K562 (cell line): ENCODE data around the gene OLR1. TPM values are rescaled to one million over a fixed set of nuclear protein-coding genes. Genes with fewer than 3 reads are reported as not detected.

Source experiments
- ATAC-seq: fragments of 200-7000 bp; cut with Tn5 transposase; 3 replicates; pipeline ENCODE4 v1.9.1; 2020; ENCODE audit warnings: moderate library complexity
- BruUV-seq: library from RNA; stranded (reverse); fragments of 400-500 nt; replicated peaks from 2 replicates; lab custom pipeline; 2021; lab: Mats Ljungman, UMichigan
- CTCF ChIA-PET: fragments of 300-600 bp; formaldehyde crosslinking; extraction: SDS; loops from one replicate; lab custom pipeline; 2021; ENCODE audit warnings: low intra/inter-chr PET ratio; lab: Yijun Ruan, JAX
- POLR2A ChIA-PET: fragments of 300-600, 350-650 bp; sonication (Branson Sonifier 250); formaldehyde crosslinking; extraction: SDS; loops from one replicate; lab custom pipeline; 2021; ENCODE audit warnings: antibody characterized with exemption, inconsistent platforms; lab: Yijun Ruan, JAX
- DNase-seq, 4 experiments: peaks; one replicate each; pipeline versions ENCODE4 v3.0.0 to v3.0.0-alpha.2; 2011 to 2018; ENCODE audit warnings: low spot score in 3 of 4, mixed read lengths in 3 of 4; ENCODE audit errors: extremely low read depth in 1 of 4
- FAIRE-seq: peaks from 2 replicates; lab custom pipeline; 2011; peaks lifted over from hg19 to GRCh38; lab: Jason Lieb, UNC
- H2AFZ ChIP-seq: 2 replicates; pipeline ENCODE4 v1.6.0; 2011; ENCODE audit warnings: low read depth, low read length, control low read depth, inconsistent platforms
- H3K27ac ChIP-seq: fragments of 200-600 bp; 3 replicates; pipeline ENCODE4 v1.8.0; 2011; ENCODE audit warnings: low read depth, mild to moderate bottlenecking, control low read depth, inconsistent platforms, low read length, moderate library complexity, mixed read lengths; ENCODE audit errors: extremely low read depth
- H3K27me3 ChIP-seq, 2 experiments: fragments of 300-600 bp in 1 of 2; 2 replicates in 1 of 2; 3 replicates in 1 of 2; pipeline versions ENCODE4 v1.6.0 to v1.8.0; 2011; ENCODE audit warnings: inconsistent platforms in 2 of 2, low read length in 2 of 2, mild to moderate bottlenecking in 1 of 2, mixed read lengths in 1 of 2, moderate library complexity in 1 of 2; ENCODE audit not compliant: control insufficient read depth in 2 of 2, insufficient read depth in 2 of 2
- H3K36me3 ChIP-seq: fragments of 300-600 bp; 3 replicates; pipeline ENCODE4 v1.8.0; 2011; ENCODE audit warnings: mild to moderate bottlenecking, low read length, inconsistent platforms; ENCODE audit not compliant: control insufficient read depth, insufficient read depth
- H3K4me1 ChIP-seq, 2 experiments: fragments of 200-600 bp in 1 of 2; replicated peaks in 1 of 2; 2 replicates in 1 of 2; 3 replicates in 1 of 2; pipeline versions ENCODE4 v1.5.1 to v1.8.0; 2011; ENCODE audit warnings: inconsistent platforms in 2 of 2, low read length in 2 of 2, mild to moderate bottlenecking in 1 of 2, mixed read lengths in 1 of 2, moderate library complexity in 1 of 2; ENCODE audit not compliant: control insufficient read depth in 2 of 2, insufficient read depth in 2 of 2
- H3K4me2 ChIP-seq: 2 replicates; pipeline ENCODE4 v1.6.1; 2011; ENCODE audit warnings: low read length, control low read depth, inconsistent platforms, mixed read lengths; ENCODE audit not compliant: insufficient read depth
- H3K4me3 ChIP-seq: fragments of 200-600 bp; sonication (generic), shearing (Covaris generic); 2 replicates; pipeline ENCODE4 v1.5.1; 2016; ENCODE audit warnings: control low read depth, inconsistent platforms
- H3K79me2 ChIP-seq: fragments of 200-600 bp; 3 replicates; pipeline ENCODE4 v1.8.0; 2011; ENCODE audit warnings: low read length, inconsistent platforms; ENCODE audit not compliant: control insufficient read depth, insufficient read depth
- H3K9ac ChIP-seq, 2 experiments: 2 replicates each; pipeline versions ENCODE4 v1.6.0 to v1.6.1; 2011; ENCODE audit warnings: low read depth in 2 of 2, low read length in 2 of 2, control low read depth in 1 of 2, inconsistent platforms in 1 of 2, mild to moderate bottlenecking in 1 of 2, mixed read lengths in 1 of 2; ENCODE audit not compliant: insufficient read depth in 1 of 2
- H3K9me1 ChIP-seq: one replicate; pipeline ENCODE4 v1.6.0; 2011; ENCODE audit warnings: inconsistent platforms, mild to moderate bottlenecking, low read length, moderate library complexity; ENCODE audit not compliant: control insufficient read depth, insufficient read depth
- H3K9me3 ChIP-seq: replicated peaks from 2 replicates; pipeline ENCODE4 v1.5.1; 2011; ENCODE audit warnings: low read depth, low read length, inconsistent platforms; ENCODE audit not compliant: control insufficient read depth, insufficient read depth
- H4K20me1 ChIP-seq: replicated peaks from 2 replicates; pipeline ENCODE4 v1.6.1; 2011; ENCODE audit warnings: low read length, inconsistent platforms, mixed read lengths; ENCODE audit not compliant: control insufficient read depth, insufficient read depth
- ATF3 ChIP-seq, 2 experiments: fragments of 450-650 bp in 1 of 2; sonication (generic) in 1 of 2; formaldehyde crosslinking in 1 of 2; IDR thresholded peaks in 1 of 2; conservative IDR thresholded peaks in 1 of 2; 2 replicates each; pipeline versions ENCODE4 v1.6.1 to v1.8.1; 2016 to 2023; ENCODE audit warnings: mild to moderate bottlenecking in 2 of 2, moderate library complexity in 2 of 2, inconsistent platforms in 1 of 2, missing genetic modification reagents in 1 of 2
- BRF1 ChIP-seq: IDR thresholded peaks from 3 replicates; pipeline ENCODE4 v1.6.1; 2011; ENCODE audit warnings: borderline replicate concordance, mild to moderate bottlenecking; ENCODE audit not compliant: insufficient read length; ENCODE audit errors: extremely low read depth
- DEAF1 ChIP-seq: fragments of 450-650 bp; formaldehyde crosslinking; IDR thresholded peaks from 2 replicates; pipeline ENCODE4 v1.4.0; 2020; ENCODE audit warnings: mild to moderate bottlenecking, moderate library complexity
- ELK3 ChIP-seq: fragments of 450-650 bp; formaldehyde crosslinking; IDR thresholded peaks from 2 replicates; pipeline ENCODE4 v1.4.0; 2020; ENCODE audit warnings: mild to moderate bottlenecking
- NR2C2 ChIP-seq, 2 experiments: fragments of 200-800 bp in 1 of 2; sonication (Bioruptor generic) in 1 of 2; sonication (generic) in 1 of 2; formaldehyde crosslinking in 1 of 2; IDR thresholded peaks; 2 replicates each; pipeline versions ENCODE4 v1.6.1 to v1.8.0; 2016 to 2022; ENCODE audit warnings: mild to moderate bottlenecking in 1 of 2, missing compliant biosample characterization in 1 of 2, missing genetic modification characterization in 1 of 2, missing genetic modification reagents in 1 of 2
- NUFIP1 ChIP-seq: fragments of 450-650 bp; IDR thresholded peaks from 2 replicates; pipeline ENCODE4 v1.6.1; 2018; ENCODE audit not compliant: partially characterized antibody
- SNRNP70 ChIP-seq: fragments of 200-400 bp; formaldehyde crosslinking; optimal IDR thresholded peaks from 2 replicates; pipeline ENCODE3; 2017; ENCODE audit warnings: low read depth, low read length
- ZNF212 ChIP-seq: fragments of 450-650 bp; formaldehyde crosslinking; IDR thresholded peaks from 2 replicates; pipeline ENCODE4 v1.4.0; 2020; ENCODE audit warnings: mild to moderate bottlenecking
- ZNF655 ChIP-seq: fragments of 250-450 bp; sonication (Bioruptor Pico); IDR thresholded peaks from 2 replicates; pipeline ENCODE4 v1.5.0; 2021
- WGBS: fragments of 100-300 bp; shearing (Covaris generic); methylation state at CpG from one replicate; pipeline ENCODE4 v1.1.6; 2016; ENCODE audit warnings: low coverage, mixed read lengths; ENCODE audit not compliant: insufficient coverage; ENCODE audit errors: missing lambda C conversion rate; 5-methylcytosine and 5-hydroxymethylcytosine counted together
- in situ Hi-C: fragments of 300-500 bp; cut with MboI; formaldehyde crosslinking; loops from 4 replicates; pipeline ENCODE4 v1.15.0; 2018; ENCODE audit warnings: inconsistent platforms, mixed read lengths
- intact Hi-C: fragments of 100-400 bp; cut with micrococcal nuclease; formaldehyde crosslinking; loops from 2 replicates; pipeline ENCODE4 v1.14.2; 2022
- polyA plus RNA-seq, 8 experiments: library from polyadenylated mRNA; depleted of rRNA in 4 of 8; stranded (reverse) in 5 of 8; unstranded in 3 of 8; fragments of >200 nt; fragmentation: Nextera tagmentation in 2 of 8; fragmentation: Illumina TruSeq in 1 of 8; extraction: Ambion mirVana in 2 of 8; extraction: Trizol in 1 of 8; gene quantifications; 2 replicates each; pipeline versions ENCODE4 v1.2.1 to v1.2.3, GENCODE V29; 2011 to 2014; ENCODE audit warnings: inconsistent platforms in 1 of 8, missing spikeins in 1 of 8
- total RNA-seq, 7 experiments: library from RNA; depleted of rRNA in 6 of 7; stranded (reverse); fragments of >200 nt in 6 of 7; fragmentation: Illumina TruSeq in 2 of 7; extraction: Trizol in 2 of 7; gene quantifications; 2 replicates each; pipeline versions ENCODE4 v1.2.1 to v1.2.3, GENCODE V29; 2011 to 2021; ENCODE audit warnings: low replicate concordance in 1 of 7

OLR1 gene
- total and polyA plus RNA-seq, 9 of the 15 experiments (the other 6 are each of a cell fraction or from before 2014, with no cell fraction given), result not detected

- no peak for TF ChIP-seq ATF3 (IDR thresholded peaks at IDR 0.05)
- no peak for TF ChIP-seq ATF3 (CRISPR knock-in tag; conservative IDR thresholded peaks at IDR 0.05)
- TF ChIP-seq BRF1, result no peak
Measured at GRCh38 chr12:10174986-10175614, 3.2 kb upstream of the OLR1 start (continued).

- Histone ChIP-seq H2AFZ (no peak overlapping the region), H3K9me1 (no peaks in the 10 kb centered on the region), H3K27ac (no peak overlapping the region), H3K9me3 (no peaks in the 10 kb centered on the region), H3K79me2 (no peaks in the 10 kb centered on the region), H3K27me3 (no peaks in the 10 kb centered on the region; a peak in 1 of 5 replicates), H3K36me3 (no peaks in the 10 kb centered on the region), H3K4me2 (no peak overlapping the region), H3K4me3 (no peak overlapping the region), H3K4me1 (no peaks in the 10 kb centered on the region), H3K9ac (no peak overlapping the region), H4K20me1 (no peaks in the 10 kb centered on the region)
- intact Hi-C loops (no loop called here), in situ Hi-C loops (no loop called here)
- no peak for FAIRE-seq
- no TSS peak for BruUV-seq
- ChIA-PET POLR2A (interaction anchor here (0.6 kb wide), 1 partner anchor 10 kb away, joined by 3 read pairs; no protein-coding TSS in a partner anchor), CTCF (no interaction called here)
- no peak for ATAC-seq
- 11% methylated on average over 3 of the region's 5 CpGs for WGBS
- no peak for DNase-seq
- TF ChIP-seq DEAF1 (no peak), SNRNP70 (no peak), ZNF655 (no peak), ELK3 (no peak), ZNF212 (no peak), NR2C2 (CRISPR knock-in tag; IDR thresholded peaks at IDR 0.05) (no peak), NR2C2 (tag; IDR thresholded peaks at IDR 0.05) (no peak), NUFIP1 (no peak)
Measured at GRCh38 chr12:10170216-10170615, 1.7 kb downstream of the OLR1 start.
